H4 (cell line): ENCODE measurements around the gene BANP. TPM values are rescaled to one million over a fixed set of nuclear protein-coding genes. Genes with fewer than 3 reads are reported as not detected.
"Not testable (repeated sequence)": the region's sequence is repeated elsewhere in the genome, so short reads cannot be mapped to it uniquely, and the experiment has no call there.

Experiments
- DNase-seq: peaks from one replicate; pipeline ENCODE4 v3.0.0-alpha.2; 2015; ENCODE audit warnings: low spot score
- total RNA-seq: library from RNA; depleted of rRNA; stranded (reverse); fragments of >200 nt; shearing (Covaris generic); gene quantifications from 2 replicates; pipeline ENCODE4 v1.2.3, GENCODE V29; 2014

The BANP gene
- total RNA-seq, 1 experiment from 2014 or later = 14.1 TPM

DNA sequence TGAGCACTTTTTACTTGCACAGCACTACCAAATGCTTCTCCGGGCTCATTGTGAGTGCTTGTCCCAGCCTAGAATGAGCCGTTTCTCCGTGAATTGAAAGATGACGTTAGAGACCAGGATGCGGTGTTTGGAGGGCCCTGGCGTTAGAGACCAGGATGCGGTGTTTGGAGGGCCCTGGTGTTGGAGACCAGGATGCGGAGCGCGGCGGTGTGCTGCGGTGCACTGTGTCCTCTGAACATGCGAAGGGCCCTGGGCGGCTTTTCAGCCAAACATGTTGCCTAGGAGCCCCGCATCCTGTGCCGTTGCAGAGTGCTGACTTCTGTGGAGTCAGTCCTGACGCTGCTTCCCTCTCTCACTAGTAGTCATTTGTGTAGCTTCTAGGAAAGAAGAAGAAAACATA, 42.7 kb downstream of the BANP start:
- DNase-seq = no peak

DNA sequence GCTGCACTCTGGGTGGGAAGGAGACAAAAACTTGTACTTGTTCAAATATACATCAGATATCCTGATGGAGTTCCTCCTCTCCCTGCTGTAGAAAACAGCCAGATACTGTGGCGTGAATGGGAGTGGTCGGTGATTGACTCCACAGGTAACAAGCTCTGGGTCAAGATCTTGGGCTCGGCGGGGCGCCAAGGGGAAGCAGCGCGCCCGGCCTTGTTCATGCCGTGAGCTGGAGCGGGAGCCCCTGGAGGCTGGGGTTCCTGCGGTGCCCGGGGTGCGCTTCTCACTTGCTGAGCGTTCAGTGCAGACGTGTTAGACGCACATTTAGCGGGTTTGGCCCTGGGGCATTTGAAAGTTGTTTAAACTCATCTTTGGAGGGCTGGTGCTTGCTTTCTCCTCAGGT, 44.4 kb downstream of the BANP start:
- no peak for DNase-seq

GRCh38 chr16:87996962-87997880, 46.0 kb downstream of the BANP start:
- no peak for DNase-seq

GRCh38 chr16:87998184-87998793, 47.1 kb downstream of the BANP start:
- not testable (repeated sequence) for DNase-seq

- not testable (repeated sequence) for DNase-seq
Measured at GRCh38 chr16:87998992-87999391, 47.8 kb downstream of the BANP start.

DNA sequence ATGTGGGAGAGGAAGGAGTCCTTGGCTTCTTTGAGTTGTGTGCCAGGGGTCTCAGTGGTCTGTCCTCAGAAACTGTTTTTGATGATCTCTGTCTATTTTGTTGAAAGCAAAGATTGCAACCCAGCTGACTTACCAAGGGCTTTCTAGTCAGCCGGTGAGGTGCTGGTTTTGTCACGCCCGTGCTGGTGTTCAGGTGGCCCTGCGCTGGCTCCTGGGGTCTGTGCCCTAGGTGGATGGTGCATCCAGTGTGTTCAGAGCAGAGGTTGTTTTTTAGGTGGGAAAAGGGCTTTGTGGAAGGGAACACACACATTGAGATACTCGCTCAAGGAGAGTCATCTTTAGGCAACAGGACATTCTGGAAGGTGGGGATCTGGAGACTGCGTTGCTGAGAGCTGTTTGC, 51.0 kb downstream of the BANP start:
- DNase-seq = no peak

DNA sequence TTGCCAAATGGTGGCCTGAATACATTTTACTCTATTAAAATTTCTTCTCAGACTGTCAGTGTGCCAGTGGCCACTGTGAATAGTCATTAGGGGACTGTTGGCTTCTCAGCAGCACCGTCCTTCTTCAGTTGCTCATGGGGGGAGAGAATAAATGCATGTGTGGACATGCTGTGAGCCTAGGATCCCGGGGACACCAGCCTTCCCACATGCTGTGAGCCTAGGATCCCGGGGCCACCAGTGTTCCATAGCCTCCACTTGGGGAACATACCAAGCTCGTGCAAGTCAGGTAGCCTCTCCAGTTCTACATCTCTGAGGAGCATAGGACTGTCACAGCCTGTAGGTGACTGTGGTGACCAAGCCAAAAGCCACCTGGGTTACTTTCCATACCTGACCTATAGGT, 51.5 kb downstream of the BANP start:
- DNase-seq = no peak

GRCh38 chr16:88003316-88003715, 52.1 kb downstream of the BANP start:
- no peak for DNase-seq

DNA sequence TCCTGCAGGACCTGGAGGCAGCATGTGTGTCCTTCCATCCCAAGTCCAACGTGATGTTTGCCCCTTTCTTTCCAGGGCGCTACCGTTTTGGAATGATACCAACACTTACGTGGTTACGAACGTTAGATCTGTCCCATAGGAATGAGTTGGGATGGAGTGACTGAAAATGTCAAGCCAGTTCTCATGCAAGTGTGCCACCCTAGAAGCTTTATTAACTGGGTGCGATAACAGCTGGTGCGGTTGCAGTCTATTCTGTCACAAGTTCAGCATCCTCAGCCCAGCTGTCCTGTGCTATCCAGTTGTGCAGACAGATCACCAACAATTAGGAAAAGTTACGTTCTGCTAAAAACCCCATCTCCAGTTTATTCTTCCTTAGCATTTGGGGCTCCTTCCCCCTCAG, 52.5 kb downstream of the BANP start:
- DNase-seq = no peak

- no peak for DNase-seq
Measured at GRCh38 chr16:88004391-88004790, 53.2 kb downstream of the BANP start.

DNA sequence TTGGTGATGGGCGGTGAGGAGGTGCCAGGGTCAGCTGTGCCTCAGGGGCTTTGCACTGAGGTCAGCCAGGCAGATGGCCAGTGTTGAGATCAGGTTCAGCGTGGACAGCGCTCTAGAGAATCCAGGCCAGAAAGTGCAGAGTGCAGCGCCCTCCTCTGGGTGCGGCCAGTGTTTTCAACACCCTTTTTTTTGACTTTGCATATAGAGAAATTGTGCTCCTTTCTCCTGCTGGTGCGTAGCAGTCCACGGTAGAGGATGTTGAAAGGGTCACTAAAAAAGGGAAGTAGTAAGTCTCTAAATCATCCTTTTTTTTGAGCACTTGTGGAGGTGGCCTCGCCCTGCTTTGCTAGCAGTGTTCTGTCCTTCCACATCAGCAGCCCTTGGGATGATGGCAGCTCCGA, 53.9 kb downstream of the BANP start:
- no peak for DNase-seq

GRCh38 chr16:88005968-88006367, 54.7 kb downstream of the BANP start:
- no peak for DNase-seq

- no peak for DNase-seq
Measured at GRCh38 chr16:88007321-88007731, 56.1 kb downstream of the BANP start.

DNA sequence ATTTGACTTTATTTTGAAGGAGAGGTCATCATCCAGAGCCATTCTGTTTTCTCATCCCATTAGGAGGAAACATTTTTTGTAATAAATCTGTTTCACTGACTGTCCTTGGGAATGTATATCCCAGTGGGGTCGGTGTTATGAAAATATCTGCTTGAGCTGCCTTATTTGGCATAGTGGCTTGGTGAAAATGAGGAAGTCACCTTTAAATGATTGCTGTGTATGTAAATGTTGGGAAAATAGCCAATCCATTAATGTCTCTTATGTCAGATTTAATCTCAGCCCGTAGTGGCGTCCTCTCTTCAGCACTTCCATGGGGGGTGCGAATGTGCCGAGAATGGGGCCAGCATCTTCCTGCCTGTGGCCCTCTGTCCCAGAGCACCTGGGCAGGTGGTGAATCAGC, 57.6 kb downstream of the BANP start:
- no peak for DNase-seq

- no peak for DNase-seq
Measured at GRCh38 chr16:88009563-88010342, 58.5 kb downstream of the BANP start.

- DNase-seq = no peak
Measured at GRCh38 chr16:88010343-88010967, 59.2 kb downstream of the BANP start.

DNA sequence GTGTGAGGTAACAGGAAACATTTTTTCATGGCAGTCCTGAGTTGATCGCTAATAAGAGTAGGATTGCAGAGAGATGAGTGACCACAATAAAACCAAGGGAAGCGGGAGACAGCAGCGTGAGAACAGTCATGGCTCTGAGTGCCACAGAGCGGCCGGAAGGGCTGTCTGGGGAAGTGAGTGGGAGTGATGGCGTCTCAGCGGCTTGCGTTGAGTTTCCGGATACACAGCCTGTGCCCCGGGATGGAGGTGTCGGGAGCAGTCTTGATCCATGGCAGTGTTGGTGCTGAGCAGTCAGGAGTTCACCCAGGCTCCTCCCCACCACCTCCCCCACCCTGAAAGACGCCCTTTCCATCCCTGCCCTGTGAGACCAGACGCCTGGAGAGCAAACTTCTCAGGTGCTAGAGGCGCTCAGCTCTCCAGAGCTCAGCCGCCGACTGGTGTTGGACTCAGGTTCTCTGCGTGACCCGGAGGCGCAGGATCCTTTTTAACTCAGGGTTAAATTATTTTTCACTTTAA, 59.8 kb downstream of the BANP start:
- DNase-seq = no peak

DNA sequence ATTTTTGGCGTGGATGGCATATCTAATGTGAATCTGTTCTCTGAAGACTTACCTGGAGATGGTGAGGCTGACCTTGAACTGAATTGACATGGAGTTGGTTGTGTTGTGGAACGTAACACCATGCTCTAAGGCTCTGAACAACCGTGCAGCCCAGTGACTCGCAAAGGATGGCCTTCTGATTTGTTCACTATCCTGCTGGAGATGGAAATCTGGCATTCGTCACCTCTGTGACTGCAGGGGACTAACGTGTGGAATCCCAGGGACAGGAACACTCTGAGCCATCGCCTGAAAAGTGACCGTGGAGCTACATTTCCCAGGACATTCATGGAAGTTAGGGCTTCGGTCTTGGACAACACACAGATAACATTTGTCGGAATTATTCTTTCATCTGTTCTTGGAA, 61.1 kb downstream of the BANP start:
- DNase-seq = no peak

DNA sequence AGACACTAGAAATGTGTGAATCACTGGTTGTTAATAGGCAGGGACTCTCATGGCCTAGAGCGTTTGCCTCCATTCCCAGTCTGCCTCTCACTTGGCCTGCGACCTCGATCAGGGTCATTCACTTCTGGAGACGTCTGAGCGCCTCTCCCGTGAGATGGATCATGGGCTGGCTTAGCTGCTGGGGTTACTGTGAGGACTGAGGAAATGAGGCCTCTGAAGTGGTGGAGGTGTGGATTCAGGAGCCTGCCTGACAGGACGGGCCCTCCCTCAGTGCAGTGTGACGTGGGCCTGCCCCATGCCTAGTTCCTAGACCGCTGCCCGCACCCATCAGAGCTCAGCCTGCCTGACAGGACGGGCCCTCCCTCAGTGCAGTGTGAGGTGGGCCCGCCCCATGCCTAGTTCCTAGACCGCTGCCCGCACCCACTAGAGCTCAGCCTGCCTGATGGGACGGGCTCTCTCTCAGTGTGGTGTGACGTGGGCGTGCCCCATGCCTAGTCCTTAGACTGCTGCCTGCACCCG, 61.9 kb downstream of the BANP start:
- DNase-seq = no peak

GRCh38 chr16:88013766-88014251, 62.6 kb downstream of the BANP start:
- no peak for DNase-seq

DNA sequence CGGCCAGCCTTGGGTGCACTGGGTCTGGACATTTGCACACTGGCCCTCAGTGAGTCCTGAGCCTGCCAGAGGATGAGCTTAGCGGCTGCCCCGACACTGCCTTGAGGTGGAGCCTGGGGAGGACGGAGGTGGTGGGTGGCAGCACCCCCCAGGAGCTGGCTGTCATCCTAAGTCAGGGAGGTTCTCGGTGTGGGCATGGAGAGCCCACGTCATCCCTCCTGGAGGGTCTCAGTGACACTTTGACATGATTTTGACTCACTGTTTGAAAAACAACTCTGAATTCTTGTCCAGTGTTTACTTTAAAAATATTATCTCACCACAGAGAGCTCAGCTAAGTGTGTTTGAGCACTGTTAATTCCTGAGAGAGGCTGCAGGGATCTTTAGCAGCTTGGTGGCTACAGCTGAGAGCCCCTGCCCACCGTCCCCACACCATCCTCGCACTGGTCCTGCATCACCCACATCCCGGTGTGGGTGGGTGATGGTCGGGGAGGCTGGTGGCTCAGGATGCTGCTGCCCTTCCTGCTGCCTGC, 63.1 kb downstream of the BANP start:
- peak; percentile 57 for DNase-seq
